ENCODE measurements around the gene MERTK.
A peak's percentile ranks its signal among the peaks of the same experiment; 100 is the strongest.
"Not testable (repeated sequence)": the region's sequence is repeated elsewhere in the genome, so short reads cannot be mapped to it uniquely, and the experiment has no call there.

Gene MERTK

DNA sequence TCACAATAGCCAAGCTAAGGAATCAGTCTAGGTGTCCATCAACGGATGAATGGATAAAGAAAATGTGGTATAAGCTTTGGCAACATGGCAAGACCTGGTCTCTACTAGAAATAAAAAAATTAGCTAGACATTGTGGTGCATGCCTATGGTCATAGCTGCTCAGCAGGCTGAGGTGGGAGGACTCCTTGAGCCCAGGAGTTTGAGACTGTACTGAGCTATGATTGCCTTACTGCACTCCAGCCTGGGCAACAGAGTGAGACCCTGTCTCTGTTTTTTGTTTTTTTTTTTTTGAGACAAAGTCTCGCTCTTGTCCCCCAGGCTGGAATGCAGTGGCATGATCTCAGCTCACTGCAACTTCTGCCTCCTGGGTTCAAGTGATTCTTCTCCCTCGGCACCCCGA, 11.6 kb downstream of the MERTK start:
- DNase-seq (ENCODE audit: low read depth in 2 of 2) = not testable (repeated sequence)

- no peak for DNase-seq (ENCODE audit: low read depth in 2 of 2)
Measured at GRCh38 chr2:111910609-111911277, 12.3 kb downstream of the MERTK start.

- DNase-seq (ENCODE audit: low read depth in 2 of 2) = not testable (repeated sequence)
Measured at GRCh38 chr2:111911295-111911977, 13.0 kb downstream of the MERTK start.

DNA sequence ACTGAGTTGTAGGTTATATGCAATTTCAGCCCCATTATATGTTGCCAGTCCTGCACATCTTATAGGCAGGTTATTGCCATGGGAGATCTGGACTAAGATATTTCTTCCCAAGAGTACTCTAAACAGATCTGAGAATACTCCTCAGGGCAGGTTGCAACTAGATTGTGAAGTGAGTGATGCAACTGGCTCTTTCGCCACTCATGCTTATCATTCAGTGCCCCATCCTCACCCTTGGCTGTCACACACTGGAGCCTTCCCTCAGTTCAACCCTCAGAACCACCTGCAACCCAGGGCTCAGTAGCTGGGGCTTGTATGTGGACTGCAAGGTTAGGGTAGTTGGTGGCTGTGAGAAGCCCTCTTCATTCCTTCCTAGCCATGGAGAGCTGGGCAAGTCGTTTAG, 14.1 kb downstream of the MERTK start:
- DNase-seq (ENCODE audit: low read depth in 2 of 2) = no peak

DNA sequence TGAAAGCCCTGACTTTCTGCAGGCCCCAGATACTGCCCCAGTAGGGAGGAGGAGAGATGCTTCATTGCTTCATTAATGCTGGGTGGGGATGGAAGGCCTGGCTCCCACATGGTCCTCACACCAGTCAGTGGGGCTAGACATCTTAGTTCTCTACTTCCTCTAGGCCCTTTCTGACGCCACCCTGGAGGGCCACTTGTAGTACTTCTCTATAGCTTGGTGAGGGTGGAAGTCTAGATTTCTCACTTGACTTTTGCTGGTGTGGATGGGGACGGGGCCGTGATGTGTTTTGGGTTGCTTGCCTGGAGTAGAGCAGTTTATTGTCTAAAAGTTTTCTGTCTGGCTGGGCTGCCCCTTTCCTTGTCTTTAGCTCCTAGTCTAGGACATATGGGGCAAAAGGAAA, 18.7 kb downstream of the MERTK start:
- no peak for DNase-seq (ENCODE audit: low read depth in 2 of 2)

DNA sequence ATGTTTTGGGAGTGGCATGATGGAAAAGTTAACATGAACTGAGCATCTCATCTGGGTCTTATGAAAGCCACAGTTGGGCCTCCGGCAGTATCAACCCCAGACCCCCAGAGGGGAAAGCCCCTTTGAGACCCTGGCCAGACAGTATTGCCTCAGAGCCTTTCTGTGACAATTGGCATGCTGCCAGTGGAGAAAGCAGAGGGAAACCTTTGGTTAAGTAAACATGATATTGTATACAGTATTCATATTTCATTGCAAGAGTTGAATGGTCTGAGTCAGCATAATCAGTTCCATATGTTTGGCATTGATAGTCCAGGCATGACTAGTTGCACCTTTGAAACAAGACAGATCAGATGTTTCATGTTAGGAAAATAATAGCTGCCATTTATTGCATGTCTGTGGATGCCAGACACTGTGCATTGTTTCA, 20.0 kb downstream of the MERTK start:
- peak; percentile 95 for DNase-seq (ENCODE audit: low read depth in 2 of 2)

GRCh38 chr2:111919365-111919764, 21.0 kb downstream of the MERTK start:
- DNase-seq (ENCODE audit: low read depth in 2 of 2) = no peak

DNA sequence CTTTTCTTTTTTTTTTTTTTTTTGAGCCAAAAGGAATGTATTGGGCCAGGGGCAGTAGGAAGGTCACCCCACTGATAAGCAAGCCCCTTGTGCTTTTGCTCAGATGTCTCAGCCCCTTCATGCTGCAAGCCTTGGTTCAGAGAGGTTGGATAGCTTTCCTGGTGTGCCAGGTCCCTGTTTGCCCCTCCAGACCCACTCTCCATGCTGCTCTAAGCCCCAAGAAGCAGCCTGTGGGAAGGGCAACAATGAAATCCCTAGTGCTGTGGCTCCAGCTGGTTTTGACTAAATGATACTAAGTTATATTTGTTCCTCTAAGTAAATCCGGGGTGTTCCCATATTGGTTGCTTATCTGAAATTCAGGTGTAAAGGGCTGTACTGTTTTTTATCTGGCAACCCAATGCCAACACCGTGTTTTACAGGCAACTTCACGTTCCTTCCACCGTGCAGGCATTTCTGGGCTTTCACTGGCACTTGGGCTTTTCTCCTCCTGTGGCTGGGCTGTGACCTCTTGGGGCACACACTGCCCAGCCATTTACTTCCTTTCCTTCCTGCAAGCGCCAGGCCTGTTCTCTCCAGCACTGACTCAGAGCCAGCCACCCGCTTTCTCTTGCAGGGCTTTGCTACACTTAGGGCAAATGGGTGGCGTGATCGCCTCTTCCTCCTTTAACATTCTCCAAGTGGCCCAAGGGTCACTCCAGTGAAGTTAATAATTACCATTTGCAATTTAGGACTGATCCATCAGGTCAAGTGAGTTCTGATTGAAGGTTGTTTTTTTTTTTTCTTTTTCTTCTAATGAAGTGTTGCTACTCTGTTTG, 21.6 kb downstream of the MERTK start:
- no peak for DNase-seq (ENCODE audit: low read depth in 2 of 2)

- peak; percentile 39 to 41 for DNase-seq (ENCODE audit: low read depth in 2 of 2)
Measured at GRCh38 chr2:111923276-111923804, 24.9 kb downstream of the MERTK start.

GRCh38 chr2:111924617-111925107, 26.3 kb downstream of the MERTK start:
- no peak for DNase-seq (ENCODE audit: low read depth in 2 of 2)

GRCh38 chr2:111927723-111928122, 29.3 kb downstream of the MERTK start:
- no peak for DNase-seq (ENCODE audit: low read depth in 2 of 2)

GRCh38 chr2:111930409-111930808, 32.0 kb downstream of the MERTK start:
- no peak for DNase-seq (ENCODE audit: low read depth in 2 of 2)

DNA sequence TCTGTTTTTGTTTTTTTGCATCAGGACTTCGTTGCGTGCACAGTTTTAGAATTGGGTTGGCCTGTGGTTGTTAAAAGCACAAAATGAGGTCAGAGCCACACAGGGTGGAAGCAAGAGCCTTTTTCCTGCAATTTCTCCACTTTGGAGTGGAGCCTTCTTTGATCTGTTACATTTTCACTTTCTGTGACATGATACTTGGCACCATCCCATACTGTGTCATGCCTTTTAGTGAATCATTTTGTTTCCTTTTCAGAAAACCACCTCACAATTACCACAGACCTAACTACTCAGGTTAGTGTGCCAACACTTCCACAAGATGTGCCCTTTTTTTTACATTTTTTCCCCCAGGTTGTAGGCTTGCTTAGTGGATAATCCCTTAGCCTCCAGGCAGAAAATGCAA, 32.5 kb downstream of the MERTK start:
- no peak for DNase-seq (ENCODE audit: low read depth in 2 of 2)

- DNase-seq (ENCODE audit: low read depth in 2 of 2) = no peak
Measured at GRCh38 chr2:111932841-111933291, 34.5 kb downstream of the MERTK start.

- DNase-seq (ENCODE audit: low read depth in 2 of 2) = not testable (repeated sequence)
Measured at GRCh38 chr2:111933900-111934299, 35.5 kb downstream of the MERTK start.

GRCh38 chr2:111936881-111937280, 38.5 kb downstream of the MERTK start:
- no peak for DNase-seq (ENCODE audit: low read depth in 2 of 2)

DNA sequence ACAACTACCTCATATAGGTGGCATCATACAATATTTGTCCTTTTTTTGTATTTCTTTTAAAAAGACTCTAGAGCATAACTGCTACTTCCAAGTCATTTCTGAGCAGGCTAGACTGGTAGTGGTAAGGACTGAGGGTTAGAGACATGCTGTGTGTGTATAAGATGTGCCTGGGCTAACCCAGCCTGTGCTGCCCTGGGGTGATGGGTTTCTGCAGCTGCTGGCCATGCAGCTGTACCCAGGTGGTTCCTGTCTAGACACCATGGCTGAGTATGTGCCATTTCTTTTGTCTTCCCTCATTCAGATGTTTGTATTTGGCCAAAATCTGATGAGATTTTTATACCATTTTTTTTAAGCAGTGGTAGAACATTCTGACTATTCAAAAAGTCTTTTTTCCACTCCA, 40.0 kb downstream of the MERTK start:
- DNase-seq (ENCODE audit: low read depth in 2 of 2) = no peak

DNA sequence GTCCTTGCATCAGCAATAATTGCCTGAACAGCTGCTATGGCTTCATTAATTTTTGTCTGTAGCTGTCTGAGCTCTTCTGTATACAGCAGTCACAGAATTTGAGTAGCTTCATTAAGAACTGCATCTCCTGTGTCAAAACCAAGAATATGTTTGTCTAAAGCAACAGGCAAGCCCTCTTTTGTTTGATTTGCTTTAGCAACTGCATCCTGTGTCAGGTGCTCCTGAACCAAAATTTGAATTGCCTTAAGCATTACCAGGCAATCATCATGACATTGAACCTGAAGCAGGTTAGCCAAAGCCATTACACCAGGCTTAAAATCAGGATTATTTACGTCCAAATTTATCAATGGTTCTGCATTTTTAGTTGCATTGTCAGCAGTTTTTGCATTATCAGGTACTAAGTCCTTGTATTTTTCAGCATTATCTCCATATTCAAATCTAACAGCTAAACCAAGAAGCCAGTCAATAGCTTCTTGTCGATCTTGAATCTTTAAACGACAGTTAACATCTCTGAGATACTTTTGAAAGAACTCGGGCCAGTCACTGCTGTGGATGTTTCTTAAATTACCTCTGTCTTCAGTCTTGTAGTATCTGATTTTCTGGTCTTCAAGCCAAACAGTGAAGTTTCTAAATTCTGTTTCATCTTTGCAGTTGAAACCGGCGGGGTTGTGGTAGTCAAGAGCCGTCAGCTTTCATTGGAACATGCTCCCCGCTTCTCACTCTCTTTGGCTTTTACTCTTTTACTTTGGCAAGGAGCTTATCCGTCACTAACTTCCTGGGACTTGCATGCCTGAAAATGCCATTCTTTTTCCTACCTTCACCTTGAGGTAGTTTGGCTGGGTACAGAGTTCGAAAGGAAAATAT, 42.2 kb downstream of the MERTK start:
- no peak for DNase-seq (ENCODE audit: low read depth in 2 of 2)

GRCh38 chr2:111941531-111941930, 43.1 kb downstream of the MERTK start:
- no peak for DNase-seq (ENCODE audit: low read depth in 2 of 2)

DNA sequence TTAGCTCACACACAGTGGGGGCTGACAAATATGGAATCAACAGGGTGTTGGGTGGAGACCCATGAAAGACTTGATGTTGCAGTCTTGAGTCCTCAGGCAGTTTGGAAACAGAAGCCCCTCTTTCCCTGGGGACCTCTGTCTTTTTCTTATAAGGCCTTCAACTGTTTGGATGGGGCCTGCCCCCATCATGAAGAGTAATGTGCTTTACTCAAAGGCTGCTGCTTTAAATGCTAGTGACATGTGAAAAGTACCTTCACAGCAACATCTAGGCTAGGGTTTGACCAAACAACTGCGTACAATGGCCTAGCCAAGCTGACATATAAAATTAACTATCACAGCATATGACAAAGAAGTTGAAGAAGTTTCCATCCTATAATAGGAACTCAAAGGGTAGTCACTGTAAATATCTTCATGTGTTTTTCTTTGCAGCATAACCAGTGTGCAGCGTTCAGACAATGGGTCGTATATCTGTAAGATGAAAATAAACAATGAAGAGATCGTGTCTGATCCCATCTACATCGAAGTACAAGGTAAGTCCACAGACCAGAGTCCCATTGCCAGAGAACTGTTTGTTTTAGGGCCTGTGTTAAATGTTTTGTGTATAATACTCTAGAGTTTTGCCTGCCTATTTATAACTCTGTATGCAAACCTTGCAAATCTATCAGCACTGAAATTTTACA, 46.3 kb downstream of the MERTK start:
- no peak for DNase-seq (ENCODE audit: low read depth in 2 of 2)
